Stimulated activated CD4-positive, alpha-beta T cell treated with anti-CD3 and anti-CD28 coated beads, TNF-alpha, amount 100 ng/mL, for 4 hours (primary cell): ENCODE measurements around the gene SLC15A5.

ENCODE experiments used
- DNase-seq, 3 experiments: peaks; one replicate each; pipeline ENCODE4 v3.0.0-alpha.2; 2020; ENCODE audit warnings: low read depth in 3 of 3

SLC15A5 gene

DNA sequence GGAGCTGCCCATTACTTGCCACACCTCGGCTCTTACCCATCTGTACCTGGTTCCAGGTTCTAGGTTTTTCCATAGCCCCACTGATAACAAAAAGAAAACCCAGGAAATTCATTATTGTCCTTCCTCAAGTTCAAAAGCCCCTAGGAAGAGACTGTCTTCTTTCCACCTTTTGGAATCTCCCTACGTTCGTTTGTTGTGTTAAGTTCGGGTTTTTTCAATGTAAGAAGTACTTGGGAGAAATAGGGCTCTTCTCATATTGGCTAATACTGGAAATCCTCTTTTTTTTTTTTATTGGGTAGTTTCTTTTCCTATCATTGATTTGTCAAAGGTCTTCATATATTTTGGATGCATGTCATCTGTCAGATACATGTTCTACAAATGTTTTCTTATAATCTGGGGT lies 17.3 kb downstream of the SLC15A5 start:
- DNase-seq: no peak

DNA sequence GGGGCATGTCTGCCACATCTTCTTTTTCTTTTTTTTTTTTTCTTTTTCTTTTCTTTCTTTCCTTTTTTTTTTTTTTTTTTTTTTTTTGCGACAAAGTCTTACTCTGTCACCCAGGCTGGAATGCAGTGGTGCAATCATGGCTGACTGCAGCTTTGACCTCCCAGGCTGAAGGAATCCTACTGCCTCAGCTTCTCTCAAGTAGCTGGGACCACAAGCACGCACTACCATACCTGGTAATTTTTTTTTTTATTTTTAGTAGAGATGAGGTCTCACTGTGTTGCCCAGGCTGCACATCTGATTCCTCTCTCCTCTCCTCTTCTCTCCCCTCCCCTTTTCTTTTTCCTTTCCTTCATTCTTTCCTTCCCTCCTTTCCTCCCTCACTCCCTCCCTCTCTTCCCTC lies 18.5 kb downstream of the SLC15A5 start:
- no peak for DNase-seq

DNA sequence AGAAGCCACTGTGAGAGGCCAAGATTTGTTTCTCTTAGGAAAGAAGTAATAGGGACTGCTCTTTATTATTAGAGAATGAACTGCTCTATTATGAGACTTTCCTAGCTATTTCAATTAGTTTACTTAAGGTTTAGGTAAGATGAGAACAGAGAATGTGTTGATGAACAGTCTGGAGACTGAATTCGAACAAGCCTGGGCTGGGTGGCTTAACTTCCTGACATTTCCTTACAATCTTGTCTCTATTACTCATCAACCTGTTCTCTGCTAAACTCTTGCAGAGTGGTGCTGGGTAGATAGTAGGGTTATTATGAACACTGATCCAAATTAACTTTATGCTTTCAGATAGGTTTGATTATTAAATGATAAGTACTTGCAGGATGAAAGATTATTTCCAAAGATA lies 31.2 kb downstream of the SLC15A5 start:
- no peak for DNase-seq

DNA sequence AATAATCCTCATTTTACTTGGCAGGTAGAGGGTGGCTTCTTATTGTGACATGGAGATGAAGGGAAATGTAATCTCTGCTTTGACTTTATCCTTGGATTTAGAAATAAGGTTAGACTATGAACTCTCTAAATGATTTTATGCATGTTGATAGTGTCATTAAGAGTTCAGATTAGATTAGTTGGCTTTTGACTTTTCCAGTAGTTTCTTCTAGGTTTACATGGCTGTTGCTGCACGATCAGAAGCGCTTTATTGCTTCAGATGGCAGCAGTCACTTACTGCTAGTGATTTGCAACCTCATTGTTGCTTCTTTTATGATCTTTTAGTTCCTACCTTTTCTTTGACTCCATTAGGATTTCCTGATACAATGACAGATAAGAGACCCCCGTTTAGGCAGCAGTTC lies 32.3 kb downstream of the SLC15A5 start:
- DNase-seq: no peak

DNA sequence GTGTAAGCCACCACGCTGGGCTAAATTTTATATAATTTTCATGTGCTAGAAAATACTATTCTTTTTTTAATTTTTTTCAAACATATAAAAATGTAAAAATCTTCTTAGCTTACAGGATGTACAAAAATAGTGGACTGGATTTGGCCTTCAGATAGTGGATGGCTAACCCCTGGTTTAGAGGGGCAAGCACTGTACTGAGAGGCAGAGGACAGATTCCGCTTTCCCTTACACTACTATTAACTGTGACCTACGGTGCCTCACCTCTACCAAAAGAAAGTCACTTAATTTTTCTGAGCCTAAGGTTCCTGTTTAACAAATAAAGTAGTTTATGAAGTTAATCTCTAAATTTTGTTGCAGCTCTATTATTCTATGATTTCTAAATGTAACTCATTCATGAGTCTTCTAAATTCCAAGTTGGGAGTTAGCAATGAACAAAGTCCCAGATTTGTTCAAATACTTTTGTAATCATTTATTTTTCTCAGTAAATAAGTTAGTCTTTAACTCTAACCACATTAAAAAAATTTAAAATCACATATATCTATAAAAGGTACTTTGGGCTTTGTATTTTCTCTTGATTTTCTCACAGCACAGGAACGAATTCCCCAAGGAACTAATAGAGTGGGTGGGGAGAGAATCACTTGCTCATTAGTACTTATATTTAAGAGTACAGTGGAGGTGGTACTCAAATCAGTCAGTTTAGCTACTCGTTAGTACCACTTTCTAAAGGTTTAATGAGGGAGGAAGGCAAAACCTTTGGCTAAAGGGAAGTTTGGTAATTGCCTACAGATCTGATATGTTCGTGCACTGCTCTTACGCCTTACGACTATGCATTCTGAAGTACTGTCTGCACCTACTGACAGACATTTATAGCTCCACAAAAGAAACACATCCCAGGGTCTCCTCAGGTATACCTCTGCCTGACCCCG lies 33.7 kb downstream of the SLC15A5 start:
- no peak for DNase-seq

DNA sequence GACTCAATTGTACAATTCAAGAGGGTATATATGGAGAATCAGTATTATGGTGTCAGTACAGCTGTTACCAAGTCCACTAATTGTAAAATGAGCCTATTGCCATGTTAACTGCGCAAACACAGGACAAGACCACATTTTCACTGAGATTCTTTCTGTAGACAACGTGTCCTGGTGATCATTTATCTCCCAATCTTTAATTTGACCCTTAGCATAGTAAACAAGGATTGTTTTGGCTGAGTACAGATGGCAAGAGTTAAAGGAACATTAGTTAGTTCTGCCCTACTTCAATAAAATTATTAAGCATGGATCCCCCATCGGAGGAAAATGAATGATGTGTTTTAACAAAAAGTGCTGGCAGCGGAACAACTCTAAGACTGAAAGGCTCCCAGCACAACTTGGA lies 36.1 kb downstream of the SLC15A5 start:
- DNase-seq: no peak

DNA sequence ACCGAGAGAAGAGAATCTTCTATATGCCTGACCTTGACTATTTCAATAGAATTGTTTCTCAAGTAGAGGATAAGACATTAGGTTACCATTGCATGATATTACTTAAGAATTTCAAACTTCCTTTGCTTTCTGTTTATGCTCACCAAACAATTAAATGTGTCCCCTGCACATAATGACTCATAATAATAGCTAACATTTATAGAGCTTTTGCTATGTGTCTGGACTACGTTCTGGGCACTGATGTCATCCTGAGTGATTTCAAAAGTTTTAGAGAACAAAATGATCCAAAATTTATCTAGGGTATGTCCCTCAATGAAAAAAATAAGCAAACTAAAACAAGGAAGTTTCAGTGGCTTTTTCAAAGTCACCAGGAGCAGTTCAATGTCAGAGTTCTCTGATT lies 38.8 kb downstream of the SLC15A5 start:
- DNase-seq: no peak

DNA sequence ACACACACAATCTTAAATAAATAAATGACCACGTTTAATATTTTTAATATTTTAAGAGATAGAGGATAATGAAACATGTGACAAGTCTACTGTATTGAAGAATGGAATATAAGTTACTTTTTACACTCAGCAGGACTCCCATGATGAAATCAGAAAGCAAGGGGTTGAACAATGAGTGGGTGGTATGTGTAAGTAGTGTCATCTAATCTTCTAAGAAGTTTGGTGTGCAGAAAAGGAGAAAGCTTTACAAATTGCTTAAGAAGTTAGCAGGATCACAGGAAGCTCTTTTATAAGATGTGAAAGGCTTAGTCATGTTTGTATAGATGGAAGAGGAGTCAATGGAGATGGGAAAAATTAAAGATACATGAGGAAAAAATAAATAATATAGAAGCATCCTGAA lies 47.8 kb downstream of the SLC15A5 start:
- no peak for DNase-seq

GRCh38 chr12:16228067-16228466 lies 49.4 kb downstream of the SLC15A5 start:
- DNase-seq: no peak

GRCh38 chr12:16225692-16226091 lies 51.8 kb downstream of the SLC15A5 start:
- DNase-seq: no peak

DNA sequence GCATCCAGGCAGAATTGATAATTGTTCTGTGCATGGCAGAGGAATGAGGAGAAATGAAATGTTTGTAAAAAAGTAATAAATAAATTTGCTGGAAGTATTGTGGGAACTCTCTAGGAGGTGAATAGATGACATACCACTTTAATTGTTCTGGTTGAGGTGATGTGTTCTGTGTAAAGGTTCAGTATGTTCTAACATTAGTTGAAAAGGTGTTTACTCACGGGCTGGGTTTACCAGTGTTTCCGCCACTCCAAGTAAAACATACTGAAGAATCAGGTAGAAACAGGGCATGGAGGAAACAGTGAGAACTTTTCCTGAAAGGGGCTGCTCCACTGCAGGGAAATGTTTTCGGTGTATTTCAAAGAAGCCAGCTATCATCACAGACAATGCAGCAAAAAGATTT lies 53.3 kb downstream of the SLC15A5 start:
- no peak for DNase-seq

DNA sequence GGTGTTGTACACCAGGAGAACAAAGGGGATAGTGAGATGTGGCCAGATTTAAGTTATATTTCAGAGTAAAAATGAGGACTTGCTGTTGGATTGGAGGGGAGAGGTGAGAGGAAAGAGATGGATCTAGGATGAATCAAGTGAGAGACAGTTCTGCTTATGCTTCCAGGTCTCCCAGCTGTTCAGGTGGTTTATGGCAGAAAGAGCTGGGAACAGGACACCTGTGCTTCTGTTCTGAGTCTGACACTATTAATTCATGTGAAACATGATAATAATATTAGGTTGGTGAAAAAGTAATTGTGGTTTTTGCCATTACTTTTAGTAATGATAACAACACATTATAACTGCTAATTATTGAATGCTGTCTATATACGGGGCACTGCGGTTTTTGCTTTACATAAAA lies 55.7 kb downstream of the SLC15A5 start:
- no peak for DNase-seq

DNA sequence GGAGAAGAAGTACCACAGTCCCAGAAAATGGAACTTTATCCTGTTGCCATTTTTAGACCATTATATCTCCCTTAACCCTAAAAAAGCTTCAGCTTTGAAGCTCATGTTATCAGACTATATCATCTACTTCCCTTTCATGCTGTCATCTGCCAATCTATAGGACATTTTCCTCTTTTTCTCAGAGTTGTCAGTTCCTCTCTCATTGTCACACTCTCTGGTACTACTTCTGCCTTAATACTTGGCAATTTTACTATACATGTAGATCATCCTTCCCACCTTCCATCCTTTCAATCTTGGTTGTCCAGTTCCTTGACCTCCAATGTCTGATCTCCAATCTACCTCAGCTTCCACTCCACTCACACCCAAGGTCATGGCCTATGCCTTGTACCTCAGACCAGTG lies 57.4 kb downstream of the SLC15A5 start:
- DNase-seq: no peak

- no peak for DNase-seq
These were observed 58.3 kb downstream of the SLC15A5 start for GRCh38 chr12:16218934-16219751.

DNA sequence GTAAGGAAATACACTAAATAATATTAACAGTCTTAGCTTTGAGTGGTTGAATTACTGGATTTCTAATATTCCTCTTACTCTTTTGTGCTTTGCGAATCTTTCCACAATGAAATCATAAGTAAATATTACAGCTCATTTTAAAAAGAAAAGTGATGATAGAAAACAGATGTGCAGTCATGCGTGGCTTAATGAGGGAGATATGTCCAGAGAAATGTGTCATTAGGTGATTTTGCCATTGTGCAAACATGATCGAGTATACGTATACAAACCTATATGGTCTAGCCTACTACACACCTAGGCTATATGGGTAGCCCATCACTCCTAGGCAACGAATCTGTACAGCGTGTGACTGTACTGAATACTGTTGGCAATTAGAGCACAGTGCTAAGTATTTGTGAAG lies 59.3 kb downstream of the SLC15A5 start:
- no peak for DNase-seq

DNA sequence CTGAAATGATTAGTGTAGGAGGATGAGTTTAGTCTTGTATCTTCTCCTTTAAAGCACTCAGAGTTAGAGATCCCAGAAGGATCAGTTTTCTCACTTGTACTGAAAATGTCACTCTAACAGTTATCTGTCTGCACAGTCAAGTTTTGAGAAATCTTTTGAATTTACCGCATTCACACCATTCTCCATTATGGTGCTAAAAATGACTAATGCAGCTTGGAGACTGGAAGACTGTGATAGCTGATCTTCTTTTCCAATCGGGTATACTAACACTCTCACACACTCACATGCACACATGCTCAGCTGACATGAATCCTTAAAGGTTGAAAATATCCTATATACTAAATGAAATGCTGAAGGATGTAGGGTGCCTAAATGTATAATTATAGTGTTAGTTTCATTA lies 65.8 kb downstream of the SLC15A5 start:
- DNase-seq: no peak

- no peak for DNase-seq
These were observed 78.6 kb downstream of the SLC15A5 start for GRCh38 chr12:16198884-16199283.

DNA sequence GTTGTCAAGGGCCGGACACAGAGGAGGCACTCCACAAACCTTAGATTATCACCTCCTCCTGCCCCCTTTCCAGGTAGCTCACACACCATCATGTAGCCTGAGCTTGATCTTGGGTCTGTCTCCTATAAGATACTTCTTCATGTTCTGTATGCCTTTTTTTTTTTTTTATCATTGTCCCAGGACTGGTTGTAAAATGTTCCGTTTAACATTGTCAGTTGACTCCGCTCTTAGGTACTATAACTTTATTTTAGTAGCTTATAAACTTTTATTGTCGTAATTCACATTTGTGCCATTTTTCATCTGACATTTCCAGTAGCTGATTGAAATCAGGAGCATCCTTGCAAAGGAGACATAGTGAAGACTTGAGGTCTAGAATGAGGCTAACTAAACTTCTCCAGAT lies 79.9 kb downstream of the SLC15A5 start:
- no peak for DNase-seq

DNA sequence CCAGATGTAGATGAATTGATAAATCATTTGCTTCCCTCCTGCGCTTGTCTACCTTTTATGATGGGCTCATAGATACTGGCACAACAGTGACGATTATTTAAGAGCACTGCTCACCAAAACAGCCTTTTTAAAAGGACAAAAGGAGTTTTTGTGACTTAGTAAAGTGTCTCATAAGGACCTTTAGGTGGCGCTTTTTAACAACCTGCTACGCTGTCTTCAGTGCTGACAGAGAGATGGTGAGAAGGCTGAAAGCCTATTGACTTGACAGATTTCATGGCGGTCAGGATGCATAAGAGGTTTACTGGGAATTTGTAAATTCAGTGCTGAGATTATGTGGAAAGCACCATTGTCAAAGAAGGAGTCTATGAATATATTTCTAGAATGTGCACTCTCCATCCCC lies 87.6 kb downstream of the SLC15A5 start:
- no peak for DNase-seq

- DNase-seq: no peak
These were observed 89.8 kb downstream of the SLC15A5 start for GRCh38 chr12:16187660-16188059.

DNA sequence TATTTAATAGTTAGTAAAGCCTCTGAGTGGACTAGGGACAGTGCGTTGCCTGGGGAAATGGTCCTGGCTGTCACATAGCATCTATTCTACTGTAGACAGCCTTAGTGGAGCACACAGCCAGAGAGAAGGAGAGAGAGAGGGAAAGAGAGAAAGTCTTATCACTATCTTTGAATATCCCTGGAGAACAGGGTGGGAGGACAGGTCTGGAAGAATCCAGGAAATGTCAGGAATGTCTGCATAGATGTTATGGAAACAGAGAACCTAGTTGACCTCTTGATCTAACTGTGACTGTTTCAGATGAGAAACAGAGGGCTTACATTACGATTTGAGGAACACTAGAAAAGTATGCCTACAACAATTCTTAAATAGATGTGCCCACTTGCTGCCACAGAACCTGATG lies 92.8 kb downstream of the SLC15A5 start:
- no peak for DNase-seq

DNA sequence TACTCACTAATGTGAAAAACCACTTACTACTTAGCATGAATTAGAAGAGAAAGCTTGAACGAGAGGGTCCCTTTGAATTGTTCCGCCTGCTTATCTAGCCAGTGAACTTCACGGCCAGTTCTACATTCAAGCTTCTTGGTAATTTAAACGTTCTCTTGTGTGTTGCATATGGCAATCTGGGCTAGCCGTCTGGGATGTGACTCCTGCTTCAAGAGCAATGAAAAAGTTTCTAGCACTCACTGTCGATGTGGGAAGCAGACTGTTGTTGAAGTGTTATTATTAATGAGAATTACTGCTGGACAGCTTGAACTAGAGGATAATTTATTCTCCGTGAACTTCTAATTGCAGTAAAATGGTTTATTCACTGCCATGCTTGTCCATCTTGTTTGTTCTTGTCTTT lies 93.9 kb downstream of the SLC15A5 start:
- DNase-seq: no peak

DNA sequence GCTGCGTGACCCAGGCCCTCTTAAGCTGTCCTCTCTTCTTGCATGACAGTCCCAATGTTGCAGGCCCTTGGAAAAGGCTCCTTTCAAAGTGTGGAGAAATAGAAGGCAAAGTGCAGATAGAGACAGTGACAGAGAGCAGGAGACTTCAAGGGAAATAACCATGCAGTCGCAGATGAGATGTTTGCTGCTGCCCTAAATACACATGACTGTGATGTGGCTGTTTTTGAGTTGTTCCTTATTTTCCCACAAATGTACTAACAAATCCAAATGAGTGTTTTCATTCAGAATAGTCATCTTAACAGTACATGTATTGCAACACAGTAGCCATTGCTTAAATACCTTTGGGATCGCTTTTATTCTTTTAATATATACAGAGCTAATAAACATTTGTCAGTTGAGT lies 101.6 kb downstream of the SLC15A5 start:
- no peak for DNase-seq
